IMR-90 (cell line): Measurements from ENCODE around the gene SYNGR1. TPM values are rescaled to one million over a fixed set of nuclear protein-coding genes. Genes with fewer than 3 reads are reported as not detected.

ENCODE experiments used
- ATAC-seq: fragments of 200-7000 bp; cut with Tn5 transposase; 2 replicates; pipeline ENCODE4 v1.9.1; 2020; ENCODE audit warnings: low read depth, mild to moderate bottlenecking, moderate library complexity
- BruUV-seq: library from RNA; stranded (reverse); fragments of 400-500 nt; replicated peaks from 2 replicates; lab custom pipeline; 2021; lab: Mats Ljungman, UMichigan
- CTCF ChIA-PET: fragments of 300-600 bp; formaldehyde crosslinking; extraction: SDS; loops from one replicate; lab custom pipeline; 2021; ENCODE audit warnings: antibody characterized with exemption; lab: Yijun Ruan, JAX
- POLR2A ChIA-PET: fragments of 300-600 bp; sonication (Branson Sonifier 250); formaldehyde crosslinking; loops from one replicate; lab custom pipeline; 2022; ENCODE audit warnings: antibody characterized with exemption; ENCODE audit not compliant: unreplicated experiment; lab: Charles Lee
- DNase-seq: peaks from one replicate; pipeline ENCODE4 v3.0.0; 2013
- H2AFZ ChIP-seq: replicated peaks from 2 replicates; pipeline ENCODE3; 2013; ENCODE audit warnings: low read length, mild to moderate bottlenecking; ENCODE audit not compliant: poor library complexity
- H2AK5ac ChIP-seq: 2 replicates; pipeline ENCODE4 v1.6.1; 2013; ENCODE audit warnings: low read depth, low read length, inconsistent platforms
- H2AK9ac ChIP-seq: replicated peaks from 2 replicates; pipeline ENCODE3; 2013; ENCODE audit warnings: mild to moderate bottlenecking, low read depth, low read length, moderate library complexity; ENCODE audit not compliant: poor library complexity
- H2BK120ac ChIP-seq: 2 replicates; pipeline ENCODE4 v1.6.1; 2013; ENCODE audit warnings: low read depth, low read length, inconsistent platforms
- H2BK15ac ChIP-seq: 3 replicates; pipeline ENCODE4 v1.6.1; 2013; ENCODE audit warnings: low read depth, low read length, inconsistent platforms
- H2BK20ac ChIP-seq: 2 replicates; pipeline ENCODE4 v1.6.1; 2013; ENCODE audit warnings: low read depth, mild to moderate bottlenecking, inconsistent platforms, low read length, moderate library complexity
- H2BK5ac ChIP-seq: 2 replicates; pipeline ENCODE4 v1.6.1; 2013; ENCODE audit warnings: mild to moderate bottlenecking, low read depth, low read length, inconsistent platforms; ENCODE audit not compliant: poor library complexity, severe bottlenecking
- H3K14ac ChIP-seq: replicated peaks from 2 replicates; pipeline ENCODE4 v1.6.1; 2013; ENCODE audit warnings: low read depth, low read length, inconsistent platforms
- H3K18ac ChIP-seq: 2 replicates; pipeline ENCODE4 v1.6.1; 2013; ENCODE audit warnings: low read depth, low read length, control low read depth
- H3K23ac ChIP-seq: 2 replicates; pipeline ENCODE4 v1.6.1; 2013; ENCODE audit warnings: low read depth, low read length, inconsistent platforms
- H3K27ac ChIP-seq: 2 replicates; pipeline ENCODE4 v1.5.1; 2013; ENCODE audit warnings: mild to moderate bottlenecking, control low read depth, low read length; ENCODE audit not compliant: insufficient read depth
- H3K27me3 ChIP-seq: 2 replicates; pipeline ENCODE4 v1.6.1; 2013; ENCODE audit warnings: low read length; ENCODE audit not compliant: control insufficient read depth, insufficient read depth
- H3K36me3 ChIP-seq: 2 replicates; pipeline ENCODE4 v1.6.1; 2013; ENCODE audit warnings: low read length, mixed read lengths; ENCODE audit not compliant: control insufficient read depth, insufficient read depth
- H3K4ac ChIP-seq: 2 replicates; pipeline ENCODE4 v1.6.1; 2013; ENCODE audit warnings: low read depth, low read length, inconsistent platforms
- H3K4me1 ChIP-seq: 2 replicates; pipeline ENCODE4 v1.6.1; 2013; ENCODE audit warnings: low read length, mixed read lengths; ENCODE audit not compliant: control insufficient read depth, insufficient read depth
- H3K4me2 ChIP-seq: 2 replicates; pipeline ENCODE4 v1.6.1; 2013; ENCODE audit warnings: low read depth, mild to moderate bottlenecking, control low read depth, low read length, moderate library complexity
- H3K4me3 ChIP-seq: 2 replicates; pipeline ENCODE4 v1.5.1; 2013; ENCODE audit warnings: low read depth, mild to moderate bottlenecking, control low read depth, low read length, moderate library complexity; ENCODE audit not compliant: insufficient read depth
- H3K56ac ChIP-seq: 2 replicates; pipeline ENCODE4 v1.6.1; 2013; ENCODE audit warnings: low read length, inconsistent platforms; ENCODE audit not compliant: insufficient read depth; ENCODE audit errors: extremely low read depth
- H3K79me1 ChIP-seq, 2 experiments: 2 replicates each; pipeline ENCODE4 v1.6.1; 2013; ENCODE audit warnings: low read length in 2 of 2, inconsistent platforms in 1 of 2, low read depth in 1 of 2
- H3K9ac ChIP-seq: 2 replicates; pipeline ENCODE4 v1.6.1; 2013; ENCODE audit warnings: low read depth, low read length, control low read depth
- H3K9me1 ChIP-seq: 2 replicates; pipeline ENCODE4 v1.6.1; 2013; ENCODE audit warnings: low read length, inconsistent platforms; ENCODE audit not compliant: insufficient read depth
- H3K9me3 ChIP-seq: 2 replicates; pipeline ENCODE4 v1.6.1; 2013; ENCODE audit warnings: low read length; ENCODE audit not compliant: control insufficient read depth, insufficient read depth
- H4K20me1 ChIP-seq: 2 replicates; pipeline ENCODE4 v1.6.1; 2013; ENCODE audit warnings: low read length, inconsistent platforms; ENCODE audit not compliant: insufficient read depth
- H4K5ac ChIP-seq: 2 replicates; pipeline ENCODE4 v1.6.1; 2013; ENCODE audit warnings: mild to moderate bottlenecking, low read depth, low read length, control low read depth
- H4K8ac ChIP-seq, 2 experiments: 2 replicates each; pipeline ENCODE4 v1.6.1; 2013; ENCODE audit warnings: low read depth in 2 of 2, low read length in 2 of 2, control low read depth in 1 of 2, inconsistent platforms in 1 of 2
- H4K91ac ChIP-seq: 2 replicates; pipeline ENCODE4 v1.6.1; 2013; ENCODE audit warnings: low read depth, low read length, inconsistent platforms; ENCODE audit not compliant: insufficient read depth
- CHD1 ChIP-seq: IDR thresholded peaks from 2 replicates; pipeline ENCODE4 v1.6.1; 2012; ENCODE audit warnings: low read depth, low read length, improper control_type of control experiment
- MAFK ChIP-seq: IDR thresholded peaks from 2 replicates; pipeline ENCODE4 v1.6.1; 2012; ENCODE audit warnings: low read depth, low read length, improper control_type of control experiment
- MAZ ChIP-seq: IDR thresholded peaks from 2 replicates; pipeline ENCODE4 v1.6.1; 2012; ENCODE audit warnings: low read depth, mild to moderate bottlenecking, low read length, improper control_type of control experiment, moderate library complexity, borderline replicate concordance
- RCOR1 ChIP-seq: IDR thresholded peaks from 2 replicates; pipeline ENCODE4 v1.6.1; 2012; ENCODE audit warnings: mild to moderate bottlenecking, low read length, improper control_type of control experiment; ENCODE audit not compliant: insufficient replicate concordance
- WGBS, 2 experiments: methylation state at CpG; one replicate each; pipeline versions ENCODE4 v1.1.5 to v1.1.7; 2013; ENCODE audit warnings: missing lambda C conversion rate in 2 of 2; ENCODE audit not compliant: insufficient read length in 1 of 2; ENCODE audit errors: extremely low coverage in 2 of 2; 5-methylcytosine and 5-hydroxymethylcytosine counted together
- dilution Hi-C: fragments of 300-500 bp; cut with HindIII; formaldehyde crosslinking; loops from one replicate; pipeline ENCODE4 v1.14.3; 2018; ENCODE audit warnings: low sequenced_read_pairs; ENCODE audit not compliant: unreplicated experiment
- in situ Hi-C: fragments of 300-500 bp; cut with MboI; formaldehyde crosslinking; loops from 3 replicates; pipeline ENCODE4 v1.14.3; 2019; ENCODE audit warnings: low sequenced_read_pairs, inconsistent platforms, mixed read lengths
- intact Hi-C: fragments of 100-400 bp; cut with micrococcal nuclease; formaldehyde crosslinking; loops from 2 replicates; pipeline ENCODE4 v1.10.0; 2022
- polyA plus RNA-seq, 3 experiments: library from polyadenylated mRNA; depleted of rRNA; stranded (reverse); fragments of >200 nt; gene quantifications; 2 replicates each; pipeline ENCODE4 v1.2.3, GENCODE V29; 2012; ENCODE audit warnings: low replicate concordance in 1 of 3
- total RNA-seq: library from RNA; depleted of rRNA; stranded (reverse); fragments of >200 nt; gene quantifications from 2 replicates; pipeline ENCODE4 v1.2.3, GENCODE V29; 2012

SYNGR1 gene
- total and polyA plus RNA-seq, 2 of the 4 experiments (the other 2 are of a cell fraction), result 6.3 to 81.5 TPM

DNA sequence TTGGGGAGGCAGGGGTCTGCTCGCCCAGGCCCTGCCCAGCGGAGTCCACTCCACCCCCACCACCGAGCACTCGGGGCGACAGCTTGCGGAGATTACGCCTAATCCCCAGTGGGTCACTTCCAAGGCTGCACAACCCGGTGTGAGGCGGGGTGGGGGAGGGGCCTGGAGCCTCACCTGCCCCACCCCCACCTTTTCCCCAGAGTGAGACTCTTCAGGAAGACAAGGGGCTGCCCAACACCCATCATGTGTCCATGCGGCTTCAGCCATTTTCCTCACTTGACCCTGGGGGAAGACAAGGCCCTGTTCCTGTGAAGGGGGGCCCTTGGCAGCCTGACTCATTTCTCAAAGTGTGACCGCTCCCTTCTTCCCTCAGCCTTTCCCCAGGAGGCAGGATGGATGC, 12.5 kb downstream of the SYNGR1 start:
- peaks cover 8% of the 10 kb centered on the region; the same call in 1 of the 2 replicates for H3K4me1 ChIP-seq
- no peak overlapping the region for H3K27ac ChIP-seq
- no peaks in the 10 kb centered on the region for H3K9me3 ChIP-seq
- no peak overlapping the region for H3K4me2 ChIP-seq
- peak overlapping the region; percentile 32 for H2AFZ ChIP-seq
- no peak overlapping the region for H3K4ac ChIP-seq
- no CpG with 5 or more reads among the region's 11 CpGs for WGBS, 2 experiments
- ATAC-seq, result no peak
- no peak overlapping the region for H2BK20ac ChIP-seq
- in situ Hi-C loops, result no loop called here
- no peak overlapping the region for H3K56ac ChIP-seq
- H4K5ac ChIP-seq, result no peak overlapping the region
- H2BK5ac ChIP-seq, result no peak overlapping the region
- no peak overlapping the region for H3K18ac ChIP-seq
- H3K36me3 ChIP-seq, result peaks cover 6% of the 10 kb centered on the region
- intact Hi-C loops, result no loop called here
- dilution Hi-C loops, result no loop called here
- TF ChIP-seq CHD1 (no peak), MAFK (no peak), RCOR1 (no peak), MAZ (no peak)
- H3K9me1 ChIP-seq, result peaks cover 4% of the 10 kb centered on the region; the same call in 1 of the 2 replicates
- H3K14ac ChIP-seq, result no peak overlapping the region
- no peak overlapping the region for H4K8ac ChIP-seq
- peak overlapping the region; percentile 72 for H2AK9ac ChIP-seq
- POLR2A ChIA-PET, result no interaction called here
- no TSS peak for BruUV-seq
- no peak overlapping the region for H3K4me3 ChIP-seq
- no peak overlapping the region; the same call in 2 of the 3 replicates for H2BK15ac ChIP-seq
- no peak overlapping the region for H3K9ac ChIP-seq
- no peak for DNase-seq
- H2BK120ac ChIP-seq, result no peak overlapping the region
- peaks cover 0 to 21% of the 10 kb centered on the region in 2 experiments; a peak in 3 of 4 replicates for H3K79me1 ChIP-seq
- H3K27me3 ChIP-seq, result no peaks in the 10 kb centered on the region
- H4K91ac ChIP-seq, result no peak overlapping the region
- H2AK5ac ChIP-seq, result no peak overlapping the region; the same call in 1 of the 2 replicates
- CTCF ChIA-PET, result no interaction called here
- peaks cover 15% of the 10 kb centered on the region for H4K20me1 ChIP-seq
- no peak overlapping the region for H3K23ac ChIP-seq
